Adrenal gland (tissue), 5 donors: Measurements from ENCODE around the gene NAPB.

Source experiments
- CTCF ChIP-seq, 6 experiments: fragments of 450-650 bp in 4 of 6; fragments of 200-600 bp in 2 of 6; sonication (generic) in 1 of 6; IDR thresholded peaks; 1 replicate in 5 of 6; 2 replicates in 1 of 6; pipeline versions ENCODE4 v1.5.1 to v1.8.0; 2016 to 2021; ENCODE audit warnings: antibody characterized with exemption in 6 of 6, mild to moderate bottlenecking in 2 of 6, moderate library complexity in 1 of 6
- POLR2A ChIP-seq, 2 donors: fragments of 450-650 bp; IDR thresholded peaks; one replicate each; pipeline ENCODE4 v1.6.1; 2017; ENCODE audit warnings: antibody characterized with exemption in 2 of 2, mild to moderate bottlenecking in 2 of 2, moderate library complexity in 1 of 2
- donor health status: DM: no; HTN: no; CAD: no.

GRCh38 chr20:23414526-23415188 is 6.6 kb downstream of the NAPB start:
- TF ChIP-seq CTCF (IDR thresholded peaks at IDR 0.05) (no peak), POLR2A (IDR thresholded peaks at IDR 0.05) (no peak)
